SHP77 (cell line): ENCODE measurements around the gene KAZN.

Source experiments
- DNase-seq, 2 experiments: peaks; one replicate each; lab custom pipeline; 2025; lab: John Stamatoyannopoulos, UW

The KAZN gene

DNA sequence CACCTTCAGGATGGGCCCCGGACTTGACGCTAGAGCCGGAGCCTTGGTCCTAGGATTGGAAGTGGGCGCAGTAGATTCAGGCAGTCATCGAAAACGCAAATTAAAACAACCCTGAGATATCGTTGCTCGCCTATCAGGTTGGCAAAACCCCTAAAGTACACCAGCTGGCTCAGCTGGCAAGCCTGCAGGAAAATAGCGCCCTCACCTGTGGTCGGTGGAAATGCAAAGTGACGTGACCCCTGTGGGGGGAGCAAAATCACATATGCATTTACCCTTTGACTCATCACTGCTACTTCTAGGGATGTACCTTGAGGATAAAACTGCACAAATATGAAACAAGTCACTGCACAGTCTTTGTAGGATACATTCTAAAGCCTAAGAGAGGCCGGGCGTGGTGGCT is 384.8 kb downstream of the KAZN start:
- no peak for DNase-seq

DNA sequence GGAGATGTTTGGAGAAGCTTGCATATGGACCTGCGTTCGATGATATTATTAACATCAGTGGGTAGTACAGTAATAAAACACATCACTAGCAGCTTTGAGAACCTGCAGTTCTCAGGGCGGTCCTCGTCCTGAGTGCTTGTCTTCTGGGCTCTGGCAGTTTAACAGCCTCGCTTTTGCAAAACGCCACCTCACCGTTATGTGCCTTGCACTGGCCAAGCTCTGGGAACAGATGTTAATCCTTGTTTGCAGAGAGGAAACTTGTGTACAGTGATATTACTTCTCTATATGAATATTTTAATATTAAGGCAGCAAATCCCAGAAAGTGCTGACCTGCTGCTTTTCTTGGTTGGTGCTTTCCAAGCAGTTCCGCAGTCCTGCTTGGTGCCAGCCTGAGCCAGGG is 387.7 kb downstream of the KAZN start:
- DNase-seq, result no peak

DNA sequence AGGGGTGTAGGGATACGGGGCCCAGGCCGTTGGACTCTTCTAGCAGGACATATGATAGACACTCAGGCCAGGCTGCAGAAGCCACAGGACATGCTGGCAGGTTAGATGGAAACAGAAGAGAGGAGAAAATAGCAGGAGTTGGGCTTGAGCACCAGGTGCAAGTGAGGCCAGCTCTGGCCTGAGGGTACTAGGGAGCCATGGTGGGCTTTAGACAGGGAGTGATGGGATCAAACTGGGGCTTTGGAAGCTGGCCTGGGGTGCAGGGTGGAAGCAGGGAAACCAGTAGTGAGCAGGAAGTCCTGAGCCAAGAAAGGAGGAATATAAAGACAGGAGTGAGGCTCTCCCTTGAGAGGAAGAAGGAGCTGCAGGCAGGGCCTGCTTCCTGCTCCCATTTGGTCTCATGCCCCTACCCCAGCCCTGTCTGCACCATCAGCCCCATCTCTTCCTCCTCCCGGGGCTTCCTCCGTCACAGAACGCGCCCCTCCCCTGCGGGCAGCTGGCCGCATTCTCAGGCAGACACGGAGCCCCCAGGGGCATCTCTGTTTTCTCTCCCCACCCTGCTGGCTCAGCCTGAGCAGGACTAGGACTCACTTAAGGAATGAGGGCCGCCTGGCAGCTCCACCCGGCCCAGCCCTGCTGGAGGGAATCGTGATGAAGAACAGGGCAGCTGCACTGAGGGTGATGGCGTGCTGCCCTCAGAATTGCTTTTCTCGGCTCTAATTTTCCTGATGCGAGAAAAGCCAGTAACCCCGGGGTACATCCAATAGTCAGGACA is 389.5 kb downstream of the KAZN start:
- no peak for DNase-seq

DNA sequence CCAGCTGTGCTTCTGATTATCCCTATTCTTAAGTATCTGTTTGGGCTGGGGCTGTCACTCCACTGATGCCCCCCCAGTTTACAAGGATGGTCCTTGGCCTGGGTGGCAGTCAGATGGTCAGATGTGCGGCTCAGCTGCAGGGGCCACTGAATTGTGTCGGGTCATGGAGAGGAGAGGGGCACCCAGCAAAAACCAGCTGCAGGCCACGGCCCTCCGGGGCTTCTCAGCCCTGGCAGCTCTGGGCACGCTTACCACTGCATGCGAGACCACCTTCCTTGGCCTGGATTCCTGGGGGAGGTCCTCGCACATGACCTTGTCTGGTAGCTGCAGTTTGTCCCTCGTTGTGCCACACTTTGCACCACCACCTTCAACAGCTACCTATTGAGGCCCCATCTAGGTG is 390.2 kb downstream of the KAZN start:
- no peak for DNase-seq

DNA sequence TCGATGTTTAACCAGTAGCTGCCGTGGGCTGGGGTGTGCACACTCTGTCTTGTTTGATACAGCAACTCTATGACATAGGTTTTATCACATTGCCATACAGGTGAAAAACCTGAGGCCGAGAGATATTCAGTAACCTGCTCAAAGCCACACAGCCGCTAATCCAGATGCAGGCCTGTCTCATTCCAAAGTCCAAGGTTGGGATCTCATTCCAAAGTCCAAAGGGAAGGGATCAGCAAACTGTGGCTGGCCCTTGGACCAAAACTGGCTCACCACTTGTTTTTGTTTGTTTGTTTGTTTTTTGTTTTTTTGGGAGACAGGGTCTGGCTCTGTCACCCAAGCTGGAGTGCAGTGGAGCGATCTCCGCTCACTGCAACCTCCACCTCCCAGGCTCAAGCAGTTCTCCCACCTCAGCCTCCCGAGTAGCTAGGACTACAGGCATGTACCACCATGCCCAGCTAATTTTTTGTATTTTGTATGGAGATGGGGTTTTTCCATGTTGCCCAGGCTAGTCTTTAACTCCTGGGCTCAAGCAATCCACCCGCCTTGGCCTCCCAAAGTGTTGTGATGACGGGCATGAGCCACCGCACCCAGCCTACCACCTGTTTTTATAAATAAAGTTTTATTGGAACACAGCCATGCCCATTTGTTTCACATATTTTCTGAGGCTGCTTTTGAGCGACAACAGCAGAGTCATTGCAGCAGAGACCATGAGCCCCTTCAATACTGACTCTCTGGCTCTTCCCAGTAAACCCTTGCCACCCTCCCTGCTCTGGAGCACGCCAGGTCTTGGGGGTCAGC is 391.6 kb downstream of the KAZN start:
- DNase-seq, result no peak

DNA sequence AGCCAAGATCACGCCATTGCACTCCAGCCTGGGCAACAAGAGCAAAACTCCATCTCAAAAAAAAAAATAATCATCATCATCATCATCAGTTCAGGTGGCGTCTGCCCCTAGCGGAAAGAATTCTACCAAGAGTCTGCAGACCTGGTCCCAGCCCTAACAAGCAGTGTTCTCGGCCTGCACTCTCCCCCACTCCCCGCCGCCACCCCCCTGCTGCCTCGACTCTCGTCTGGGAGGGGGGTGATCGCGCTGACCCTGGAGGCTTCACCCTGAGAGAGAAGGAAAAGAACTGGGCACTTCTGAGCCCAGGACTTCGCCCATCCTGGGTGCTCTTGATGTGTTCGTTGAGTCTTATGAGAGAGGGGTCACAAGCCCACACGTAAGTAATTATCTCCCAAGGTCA is 394.9 kb downstream of the KAZN start:
- no peak for DNase-seq

DNA sequence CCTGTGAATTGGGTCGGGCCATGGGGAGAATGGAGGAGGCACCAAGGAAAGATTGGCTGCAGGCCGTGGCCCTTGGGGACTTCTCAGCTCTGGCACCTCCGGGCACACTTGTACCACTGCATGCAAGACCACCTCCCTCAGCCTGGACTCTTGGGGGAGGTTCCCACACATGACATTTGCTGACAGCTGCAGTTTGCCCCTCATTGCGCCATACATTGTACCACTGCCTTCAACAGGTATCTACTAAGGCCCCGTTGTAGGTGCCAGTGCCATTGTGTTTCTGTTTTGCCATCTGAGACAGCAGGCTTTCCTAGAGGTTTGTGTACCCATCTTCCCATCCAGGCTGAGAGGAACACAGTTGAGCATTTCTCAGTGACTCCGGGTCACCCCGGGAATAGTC is 395.7 kb downstream of the KAZN start:
- no peak for DNase-seq

DNA sequence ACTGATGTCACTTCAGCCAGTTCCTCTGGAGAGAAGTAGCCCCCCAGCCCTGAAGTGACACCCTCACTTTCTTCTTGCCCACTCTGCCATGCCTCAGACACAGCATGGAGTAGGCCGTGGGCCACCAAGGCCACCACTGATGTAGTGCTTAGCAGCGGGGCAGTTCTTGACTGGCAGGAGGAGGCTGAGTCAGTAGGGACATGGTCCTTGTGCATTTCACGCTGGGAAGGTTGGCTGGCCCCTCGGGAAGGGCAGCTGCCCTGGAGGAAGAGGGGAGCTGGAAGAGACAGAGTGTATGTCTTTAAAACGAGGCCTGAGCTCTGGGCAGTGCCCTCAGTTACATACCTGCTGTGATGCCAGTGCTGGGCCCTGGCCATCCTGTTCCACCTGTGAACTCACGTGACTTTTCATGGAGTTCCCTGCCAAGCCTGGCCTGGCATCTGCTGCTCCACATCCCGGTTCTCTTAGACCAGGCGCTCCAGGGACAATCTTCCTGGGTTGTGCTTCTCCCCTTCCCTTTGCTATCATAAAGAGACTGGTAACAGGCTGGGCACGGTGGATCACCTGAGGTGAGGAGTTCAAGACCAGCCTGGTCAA is 396.5 kb downstream of the KAZN start:
- no peak for DNase-seq

DNA sequence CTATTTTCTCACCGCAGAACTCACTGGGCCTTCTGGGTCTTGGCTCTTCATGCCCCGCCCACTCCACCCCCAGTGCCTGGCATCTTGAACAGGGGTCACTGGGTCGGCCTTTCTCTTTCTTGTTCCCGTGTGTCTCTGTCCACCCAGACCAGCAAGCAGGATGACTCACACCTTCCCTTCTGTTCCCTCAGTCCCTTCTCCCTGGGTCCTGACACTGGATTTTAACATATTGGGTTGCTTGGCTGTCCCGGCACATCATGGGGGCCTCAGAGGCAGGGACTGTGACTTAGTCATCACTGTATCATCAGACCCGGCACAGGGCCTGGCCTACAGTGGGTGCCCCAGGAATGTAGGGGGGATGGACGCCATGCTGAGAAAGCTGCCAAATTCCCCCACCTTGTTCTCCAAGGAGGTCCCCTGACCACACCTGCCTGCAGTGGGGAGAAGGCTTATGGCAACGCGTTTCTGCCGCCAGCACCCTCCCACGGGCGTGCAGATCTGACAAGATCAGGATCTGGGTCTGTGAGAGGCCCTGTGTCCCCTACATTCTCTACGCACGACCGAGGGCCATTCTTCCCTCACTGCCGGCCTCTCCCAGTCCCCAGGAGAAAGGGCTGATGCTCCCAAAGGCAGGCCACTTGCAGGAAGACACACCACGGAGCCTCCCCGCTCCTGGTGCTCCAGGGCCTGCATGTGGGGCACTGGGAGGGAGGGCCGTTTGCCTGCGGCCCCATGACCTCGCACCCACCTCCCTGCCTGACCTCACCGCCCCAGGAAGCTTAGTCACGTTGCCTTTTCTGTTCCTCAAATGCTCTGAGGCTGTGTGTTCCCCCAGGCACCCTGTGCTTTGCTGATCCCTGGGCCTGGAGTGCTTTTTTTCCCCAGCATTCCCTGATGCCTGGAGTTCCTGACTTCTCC is 397.9 kb downstream of the KAZN start:
- DNase-seq, result no peak

DNA sequence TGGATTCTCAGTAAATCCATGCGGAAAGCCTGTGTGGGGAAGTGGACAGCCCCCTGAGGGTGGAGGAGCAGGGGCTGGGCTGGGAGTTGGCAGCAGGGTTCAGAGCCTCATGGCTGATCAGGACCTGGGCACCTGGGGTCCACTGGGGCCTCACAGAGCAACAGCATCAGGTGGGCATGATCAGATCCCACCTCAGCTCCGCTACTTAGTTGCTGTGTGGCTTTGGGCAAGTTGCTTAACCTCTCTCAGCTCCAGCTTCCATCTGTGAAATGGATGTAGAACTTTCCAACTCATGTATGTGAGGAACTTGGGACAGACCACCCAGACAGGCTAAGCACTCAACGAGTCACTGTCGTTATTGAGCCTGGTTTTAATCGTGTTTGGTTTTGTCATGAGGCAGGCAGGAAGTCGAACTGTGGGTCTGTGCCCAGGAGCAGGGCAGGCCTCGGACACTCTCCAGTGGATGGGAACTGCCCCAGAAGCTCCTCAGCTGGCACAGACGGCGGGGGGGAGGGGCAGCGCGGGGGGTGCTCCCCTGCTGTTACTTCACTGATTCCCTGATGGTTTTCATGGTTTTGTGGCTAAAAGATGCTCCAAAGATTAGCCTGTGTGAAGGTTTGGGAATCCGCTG is 399.3 kb downstream of the KAZN start:
- no peak for DNase-seq

DNA sequence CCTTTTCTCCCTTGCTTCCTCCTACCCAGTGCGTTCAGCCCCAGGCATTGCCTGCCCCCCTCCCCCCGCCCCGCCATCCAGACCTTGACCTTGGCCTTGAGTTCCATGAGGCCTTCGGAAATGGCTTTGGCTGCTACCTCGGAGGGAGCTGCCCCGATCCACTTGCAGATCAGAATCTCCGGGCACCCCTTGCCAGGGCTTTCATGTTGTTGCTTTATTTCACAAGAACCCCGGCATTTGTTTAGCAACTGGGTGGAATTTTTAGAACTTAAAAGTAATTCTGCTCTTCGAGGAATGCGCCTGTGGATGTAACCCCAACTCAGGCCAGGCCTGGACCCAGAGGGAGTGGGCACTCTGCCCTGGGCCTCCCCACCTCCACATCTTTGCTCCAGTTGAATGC is 401.0 kb downstream of the KAZN start:
- no peak for DNase-seq

DNA sequence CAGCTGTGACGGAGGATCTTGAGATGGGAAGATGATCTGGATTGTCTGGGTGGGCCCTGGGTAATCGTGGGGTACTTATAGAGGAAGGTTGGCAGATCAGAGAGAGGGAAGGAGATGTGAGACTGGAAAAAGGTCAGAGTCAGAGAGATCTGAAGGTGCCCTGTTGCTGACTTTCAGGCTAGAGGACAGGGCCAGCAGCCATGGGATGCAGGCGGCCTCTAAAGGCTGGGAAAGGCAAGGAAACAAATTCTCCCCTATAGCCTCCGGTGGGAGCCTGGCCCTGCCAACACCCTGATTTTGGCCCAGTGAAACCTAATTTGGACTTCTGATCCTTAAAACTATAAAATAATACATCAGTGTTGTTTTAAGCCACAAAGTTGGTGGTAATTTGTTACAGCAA is 401.5 kb downstream of the KAZN start:
- DNase-seq, result no peak

DNA sequence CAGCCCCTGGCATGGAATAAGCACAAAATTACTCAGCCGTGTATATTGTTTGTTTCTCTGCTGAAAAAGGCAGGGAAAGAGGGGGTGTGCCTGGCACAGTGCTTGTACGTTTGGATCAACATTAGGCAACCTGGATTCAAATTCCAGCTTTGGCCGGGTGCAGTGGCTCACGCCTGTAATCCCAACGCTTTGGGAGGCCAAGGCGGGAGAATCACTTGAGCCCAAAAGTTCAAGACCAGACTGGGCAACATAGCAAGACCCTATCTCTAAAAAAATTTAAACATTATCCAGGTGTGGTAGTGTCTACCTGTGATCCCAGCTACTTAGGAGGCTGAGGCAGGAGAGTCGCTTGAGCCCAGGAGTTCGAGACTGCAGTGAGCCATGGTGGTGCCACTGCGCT is 402.2 kb downstream of the KAZN start:
- DNase-seq, result no peak

DNA sequence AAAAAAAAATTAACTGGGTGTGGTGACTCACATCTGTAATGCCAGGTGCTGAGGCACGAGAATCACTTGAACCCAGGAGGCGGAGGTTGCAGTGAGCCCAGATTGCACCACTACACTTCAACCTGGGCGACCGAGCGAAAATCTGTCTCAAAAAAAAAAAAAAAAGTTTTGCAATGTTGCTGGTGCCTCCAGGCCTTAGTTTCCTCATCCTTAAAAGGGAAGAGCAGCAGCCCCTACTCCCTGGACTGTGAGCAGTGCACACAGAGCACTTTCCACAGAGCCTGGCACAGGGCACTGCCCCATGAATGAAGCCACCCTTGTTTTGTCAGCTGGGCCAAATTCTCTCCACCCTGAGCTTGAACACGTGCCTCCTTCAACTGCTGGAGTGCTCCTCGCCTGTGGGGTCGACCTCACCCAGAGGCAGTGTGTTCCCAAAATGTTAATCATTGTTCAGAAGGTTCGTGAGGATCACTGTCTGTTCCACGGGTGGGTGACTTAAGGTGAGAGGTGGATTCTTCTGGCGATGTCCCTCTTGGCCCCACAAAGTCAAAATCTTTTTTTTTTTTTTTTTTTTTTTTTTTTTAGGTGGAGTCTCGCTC is 402.9 kb downstream of the KAZN start:
- no peak for DNase-seq

DNA sequence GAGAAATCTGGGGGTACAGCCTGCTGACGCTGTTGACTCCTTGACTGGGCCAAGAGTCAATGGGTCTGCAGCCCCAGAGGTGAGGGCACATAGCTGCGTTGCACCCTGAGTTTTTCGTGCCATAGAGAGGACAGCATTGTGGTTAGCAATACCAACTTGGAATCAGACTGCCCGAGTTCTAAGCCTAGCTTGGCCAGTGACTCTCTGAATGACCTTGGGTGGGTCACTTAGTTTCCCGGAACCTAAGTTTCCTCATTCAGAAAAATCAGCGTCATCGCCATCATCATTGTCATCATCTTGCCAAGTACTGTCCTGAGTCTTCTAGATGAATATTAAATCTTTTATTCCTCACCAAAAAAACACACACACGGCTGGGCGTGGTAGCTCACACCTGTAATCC is 403.8 kb downstream of the KAZN start:
- DNase-seq, result no peak

DNA sequence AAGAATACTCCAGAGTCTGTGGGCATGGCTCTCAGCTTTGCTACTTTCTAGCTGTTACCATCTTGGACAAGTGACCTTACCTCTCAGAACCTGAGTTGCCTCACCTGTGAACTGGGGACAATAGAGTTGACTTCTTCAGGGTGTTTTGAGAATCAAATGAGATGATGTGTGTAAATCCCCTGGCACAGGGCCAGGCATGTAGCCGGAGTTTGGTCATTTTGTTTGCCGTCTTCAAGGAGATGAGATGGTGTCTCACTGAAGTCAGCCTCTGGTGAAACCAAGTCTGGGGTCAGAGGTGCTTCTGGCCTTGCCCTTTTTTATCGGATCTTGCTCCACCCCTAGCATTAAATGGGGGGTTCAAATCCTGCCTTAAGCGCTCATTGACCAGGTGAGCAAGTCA is 405.9 kb downstream of the KAZN start:
- no peak for DNase-seq

DNA sequence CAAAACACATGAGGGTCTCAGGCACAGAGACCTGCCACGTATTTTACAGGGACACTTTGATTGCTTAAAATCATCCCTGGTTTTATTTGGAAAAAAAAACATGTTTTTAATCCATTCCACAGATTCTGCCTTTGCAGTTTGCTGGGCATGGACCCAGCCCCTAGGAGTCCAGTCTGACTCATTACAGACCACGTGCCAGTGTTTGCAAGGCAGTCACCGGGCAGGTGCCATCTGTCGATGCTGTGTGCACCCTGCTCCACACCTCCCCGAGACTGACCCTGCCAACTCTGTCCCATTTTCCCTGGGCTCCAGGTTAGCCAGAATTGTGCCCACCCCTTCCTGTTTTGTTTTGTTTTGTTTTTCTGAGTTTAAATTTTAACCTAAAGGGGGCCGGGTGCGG is 406.6 kb downstream of the KAZN start:
- DNase-seq, result no peak

DNA sequence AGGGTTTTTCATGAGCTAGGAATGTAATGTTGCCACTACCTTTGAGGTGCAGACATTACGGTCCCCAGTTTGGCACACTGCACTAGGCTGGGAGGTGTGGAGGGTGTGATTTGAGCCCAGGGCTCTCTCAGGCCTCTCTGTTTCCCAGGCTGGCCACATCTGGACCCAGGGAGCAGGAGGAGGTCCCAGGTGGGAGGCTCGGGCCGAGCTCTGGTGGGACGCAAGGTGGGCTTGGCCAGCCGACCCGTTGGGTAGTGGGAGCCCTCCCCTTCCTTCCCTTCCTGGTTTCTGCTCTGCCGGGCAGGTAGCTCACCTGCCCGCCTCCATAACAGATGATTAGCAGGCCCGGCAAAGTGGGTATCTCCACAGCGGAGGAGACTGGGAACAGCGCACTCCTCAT is 408.9 kb downstream of the KAZN start:
- DNase-seq, result no peak

DNA sequence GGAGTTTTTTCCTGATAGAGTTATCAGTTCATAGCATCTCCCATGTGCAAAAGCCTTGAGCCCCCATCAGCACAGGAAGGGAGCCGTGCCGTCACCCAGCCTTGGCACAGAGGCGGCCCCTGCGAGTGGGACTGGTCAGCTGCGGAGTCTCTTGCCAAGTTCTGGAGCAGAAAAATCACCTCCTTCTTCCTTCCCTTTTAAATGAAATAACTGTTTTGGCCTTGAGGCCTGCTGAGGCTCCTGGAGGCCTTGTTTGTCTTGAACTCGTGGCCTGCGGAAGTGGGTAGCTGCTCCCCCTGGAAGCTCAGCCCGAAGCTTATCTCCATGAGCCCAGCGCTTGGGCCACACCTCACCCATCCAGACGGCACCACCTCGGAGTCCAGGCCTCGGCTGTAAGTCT is 409.4 kb downstream of the KAZN start:
- DNase-seq, result no peak

DNA sequence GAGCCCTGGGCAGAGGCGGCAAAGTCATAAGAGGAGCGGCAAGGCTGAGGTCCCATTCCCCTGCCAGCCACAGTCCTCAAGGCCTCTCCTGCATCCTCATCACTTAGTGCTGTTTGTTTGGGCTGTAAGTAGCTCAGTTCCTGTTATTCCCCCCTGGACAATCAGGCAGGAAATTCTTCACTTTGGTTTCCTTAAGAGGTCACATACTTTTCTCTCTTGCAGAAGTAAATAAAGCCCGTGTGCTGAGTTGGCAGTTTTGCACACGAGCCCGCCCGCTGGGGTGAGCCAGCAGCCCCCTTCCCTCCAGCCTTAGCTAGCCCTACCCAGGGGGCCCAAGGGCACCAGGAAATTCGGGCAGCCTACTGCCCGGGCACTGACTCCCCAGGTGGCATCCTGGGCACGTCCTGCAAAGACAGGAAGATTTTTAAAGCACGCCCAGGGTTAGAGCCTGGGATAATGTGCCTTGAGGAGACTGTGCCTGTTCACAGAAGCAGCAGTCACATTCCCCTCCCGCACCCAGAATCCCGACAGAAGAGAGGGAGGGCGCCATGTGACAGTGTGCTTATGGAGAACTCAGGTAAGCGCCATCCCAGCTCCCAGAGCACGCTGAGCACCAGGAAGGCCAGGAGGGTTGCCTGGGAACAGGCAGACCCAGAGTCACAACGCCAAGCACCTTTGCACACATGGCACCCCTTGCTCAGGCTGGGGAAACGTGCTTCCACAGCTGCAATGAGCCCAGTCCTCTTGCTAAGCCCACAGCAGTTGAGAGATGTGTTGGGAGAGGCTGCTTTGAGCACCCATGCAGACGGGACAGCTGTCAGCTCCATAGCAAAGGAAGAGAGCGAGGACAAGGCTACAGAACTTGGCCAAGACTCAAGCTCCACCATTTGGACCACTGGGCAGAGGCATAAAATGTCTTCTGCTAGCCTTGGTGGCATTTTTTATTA is 410.6 kb downstream of the KAZN start:
- DNase-seq, result no peak
